ENCODE data around the gene NFKBIE. TPM values are rescaled to one million over a fixed set of nuclear protein-coding genes. Genes with fewer than 3 reads are reported as not detected.

Gene NFKBIE
- total and polyA plus RNA-seq, 2 of the 13 experiments (the other 11 are each of a cell fraction or from before 2014, with no cell fraction given), result 6.7 to 14.5 TPM

GRCh38 chr6:44223319-44224028 is 41.9 kb downstream of the NFKBIE start, which contains the start of gene SLC29A1 (continued):
- TF ChIP-seq ZNF337 (CRISPR knock-in tag; IDR thresholded peaks at IDR 0.05; ENCODE audit: borderline replicate concordance, low read depth) (no peak), IKZF4 (CRISPR knock-in tag; IDR thresholded peaks at IDR 0.05; ENCODE audit: borderline replicate concordance, low read depth, not compliant biosample characterization) (peak; percentile 83), GMEB2 (CRISPR knock-in tag; IDR thresholded peaks at IDR 0.05; ENCODE audit: low read depth) (no peak), CREB1 (IDR thresholded peaks at IDR 0.05) (no peak), CREB1 (CRISPR knock-in tag; IDR thresholded peaks at IDR 0.05) (no peak), ASH2L (IDR thresholded peaks at IDR 0.05; ENCODE audit: insufficient read length, low read depth, low read length) (no peak), PHF21A (CRISPR knock-in tag; IDR thresholded peaks at IDR 0.05) (no peak; the same call in 1 of the 2 replicates), NFAT5 (CRISPR knock-in tag; IDR thresholded peaks at IDR 0.05) (peak; percentile 86), GTF3A (CRISPR knock-in tag; conservative IDR thresholded peaks at IDR 0.05) (no peak), NRL (CRISPR knock-in tag; IDR thresholded peaks at IDR 0.05; ENCODE audit: borderline replicate concordance) (no peak), ZNF503 (CRISPR knock-in tag; IDR thresholded peaks at IDR 0.05) (peak; percentile 63; the same call in 1 of the 2 replicates), ZMAT5 (CRISPR knock-in tag; IDR thresholded peaks at IDR 0.05; ENCODE audit: borderline replicate concordance, low read depth) (no peak), TIGD3 (CRISPR knock-in tag; IDR thresholded peaks at IDR 0.05; ENCODE audit: borderline replicate concordance) (no peak), KLF11 (CRISPR knock-in tag; IDR thresholded peaks at IDR 0.05) (no peak), NR3C1 (CRISPR knock-in tag; IDR thresholded peaks at IDR 0.05) (no peak), PHF8 (CRISPR knock-in tag; IDR thresholded peaks at IDR 0.05) (peak; percentile 66), TAF15 (IDR thresholded peaks at IDR 0.05; ENCODE audit: low read depth, low read length, poor library complexity, severe bottlenecking) (no peak), RFX5 (IDR thresholded peaks at IDR 0.05; ENCODE audit: low read depth, low read length) (no peak), JUN (CRISPR knock-in tag; IDR thresholded peaks at IDR 0.05) (no peak)

Data from HepG2 (cell line).